K562 (cell line): ENCODE measurements around the gene CNNM3. TPM values are rescaled to one million over a fixed set of nuclear protein-coding genes. Genes with fewer than 3 reads are reported as not detected.

Experiments
- ATF3 ChIP-seq, 2 experiments: fragments of 450-650 bp in 1 of 2; sonication (generic) in 1 of 2; formaldehyde crosslinking in 1 of 2; IDR thresholded peaks in 1 of 2; conservative IDR thresholded peaks in 1 of 2; 2 replicates each; pipeline versions ENCODE4 v1.6.1 to v1.8.1; 2016 to 2023; ENCODE audit warnings: mild to moderate bottlenecking in 2 of 2, moderate library complexity in 2 of 2, inconsistent platforms in 1 of 2, missing genetic modification reagents in 1 of 2
- CAMTA2 ChIP-seq: fragments of 250-450 bp; sonication (Bioruptor Pico); conservative IDR thresholded peaks from 2 replicates; pipeline ENCODE4 v1.5.1; 2022
- GTF2A2 ChIP-seq: IDR thresholded peaks from 2 replicates; pipeline ENCODE4 v1.6.1; 2016; ENCODE audit warnings: mild to moderate bottlenecking, missing genetic modification characterization, missing compliant biosample characterization
- HMGXB4 ChIP-seq: sonication (generic); formaldehyde crosslinking; IDR thresholded peaks from 2 replicates; pipeline ENCODE4 v1.8.1; 2023; ENCODE audit warnings: mild to moderate bottlenecking, missing genetic modification reagents
- ZSCAN32 ChIP-seq: fragments of 450-650 bp; formaldehyde crosslinking; IDR thresholded peaks from 2 replicates; pipeline ENCODE4 v1.4.0; 2020; ENCODE audit warnings: mild to moderate bottlenecking, moderate library complexity
- polyA plus RNA-seq, 8 experiments: library from polyadenylated mRNA; depleted of rRNA in 4 of 8; stranded (reverse) in 5 of 8; unstranded in 3 of 8; fragments of >200 nt; fragmentation: Nextera tagmentation in 2 of 8; fragmentation: Illumina TruSeq in 1 of 8; extraction: Ambion mirVana in 2 of 8; extraction: Trizol in 1 of 8; gene quantifications; 2 replicates each; pipeline versions ENCODE4 v1.2.1 to v1.2.3, GENCODE V29; 2011 to 2014; ENCODE audit warnings: inconsistent platforms in 1 of 8, missing spikeins in 1 of 8
- total RNA-seq, 7 experiments: library from RNA; depleted of rRNA in 6 of 7; stranded (reverse); fragments of >200 nt in 6 of 7; fragmentation: Illumina TruSeq in 2 of 7; extraction: Trizol in 2 of 7; gene quantifications; 2 replicates each; pipeline versions ENCODE4 v1.2.1 to v1.2.3, GENCODE V29; 2011 to 2021; ENCODE audit warnings: low replicate concordance in 1 of 7

CNNM3 gene
- total and polyA plus RNA-seq, 9 of the 15 experiments (the other 6 are each of a cell fraction or from before 2014, with no cell fraction given): 1.4 to 16.9 (median 6.5) TPM

- no peak for TF ChIP-seq ATF3 (IDR thresholded peaks at IDR 0.05)
- 0 out of 2 replicates have a peak, but pooled peaks have one; percentile 36 for TF ChIP-seq ATF3 (CRISPR knock-in tag; conservative IDR thresholded peaks at IDR 0.05)
- peak; percentile 8; the same call in 1 of the 2 replicates for TF ChIP-seq HMGXB4 (CRISPR knock-in tag)
- TF ChIP-seq ZSCAN32 (CRISPR knock-in tag): no peak
- no peak for TF ChIP-seq CAMTA2 (CRISPR knock-in tag)
- TF ChIP-seq GTF2A2 (tag): no peak
Measured at GRCh38 chr2:96815326-96816126, 542 bp upstream of the CNNM3 start (continued).
